Stimulated activated CD8-positive, alpha-beta memory T cell treated with anti-CD3 and anti-CD28 coated beads, Interleukin-7, amount 100 ng/mL, for 1 hour (primary cell): ENCODE results near the gene DIP2C.
"Not testable (repeated sequence)": the region's sequence is repeated elsewhere in the genome, so short reads cannot be mapped to it uniquely, and the experiment has no call there.

Source experiments
- DNase-seq, 2 donors: peaks; one replicate each; pipeline ENCODE4 v3.0.0-alpha.2; 2020; ENCODE audit warnings: low read depth in 2 of 2

Gene DIP2C

DNA sequence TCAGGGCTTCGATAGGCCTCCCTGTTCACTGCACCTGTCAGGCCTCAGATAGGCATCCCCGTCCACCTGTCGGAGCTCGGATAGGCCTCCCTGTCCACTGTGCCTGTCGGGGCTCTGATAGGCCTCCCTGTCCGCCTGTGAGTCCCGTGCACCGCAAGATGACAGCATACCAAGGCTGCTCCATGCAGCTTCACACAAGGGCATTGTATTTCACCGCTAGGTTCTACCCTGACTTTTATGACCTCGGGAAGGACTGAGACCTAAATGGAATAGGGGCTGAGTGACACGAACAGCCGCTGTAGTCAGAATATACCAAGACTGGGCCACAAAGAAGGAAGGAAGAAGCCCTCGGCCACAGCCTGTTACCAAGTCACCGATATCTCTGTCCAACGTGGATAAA is 271.2 kb downstream of the DIP2C start:
- no peak for DNase-seq

DNA sequence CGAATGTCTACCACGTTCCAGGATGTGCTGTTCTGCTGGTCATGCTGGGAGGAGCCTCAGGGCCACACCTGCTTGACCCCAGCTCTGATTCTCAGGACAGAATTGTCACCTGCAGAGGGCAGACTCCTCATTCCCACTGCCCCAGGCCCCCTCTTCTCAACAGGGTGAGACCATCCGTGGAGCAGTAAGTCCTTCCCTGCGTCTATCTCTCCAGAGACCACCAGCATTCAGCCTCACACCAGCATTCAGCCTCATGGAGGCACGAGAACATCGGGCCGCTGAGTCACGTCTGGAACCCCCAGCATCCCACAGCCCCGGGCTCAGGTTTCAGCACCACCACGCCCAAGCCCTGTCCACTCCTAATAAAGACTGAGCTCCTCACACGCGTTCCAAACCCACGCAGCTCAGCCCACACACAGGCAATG is 273.4 kb downstream of the DIP2C start:
- DNase-seq: no peak

DNA sequence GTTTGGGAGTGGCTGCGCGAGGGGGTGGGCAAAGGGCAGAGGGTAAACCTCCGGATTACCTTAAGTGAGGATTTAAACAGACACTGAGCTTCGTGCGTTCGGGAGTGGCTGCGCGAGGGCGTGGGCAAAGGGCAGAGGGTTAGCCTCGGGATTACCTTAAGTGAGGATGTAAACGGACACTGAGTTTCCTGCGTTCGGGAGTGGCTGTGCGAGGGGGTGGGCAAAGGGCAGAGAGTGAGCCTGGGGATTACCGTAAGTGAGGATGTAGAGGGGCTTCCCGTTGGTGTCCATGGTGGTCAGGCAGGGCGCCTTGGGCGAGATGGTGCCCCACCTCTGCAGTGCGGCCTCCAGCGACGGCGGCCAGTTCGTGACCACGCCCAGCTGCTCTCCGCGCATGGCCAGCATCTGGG is 275.8 kb downstream of the DIP2C start:
- no peak for DNase-seq

DNA sequence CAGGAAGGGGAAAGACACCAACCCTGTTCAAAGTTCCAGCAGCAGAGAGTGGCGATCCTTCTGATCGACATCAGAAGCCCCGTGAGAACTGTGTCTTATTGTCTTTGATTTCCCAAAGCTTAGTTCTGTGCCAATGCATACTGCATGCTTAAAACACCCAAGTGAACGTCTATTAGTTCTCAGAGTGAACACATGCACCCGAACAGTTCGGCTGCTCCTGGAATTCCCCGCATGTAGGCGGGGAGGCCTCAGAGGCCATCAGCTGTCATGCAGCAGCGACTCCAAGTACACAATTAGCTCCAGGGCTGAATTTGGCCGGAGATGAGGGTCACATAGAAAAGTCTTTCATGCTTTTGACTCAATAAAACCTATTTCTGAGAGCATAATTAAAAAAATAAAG is 277.4 kb downstream of the DIP2C start:
- DNase-seq: no peak

- DNase-seq: no peak
These were observed 277.9 kb downstream of the DIP2C start for GRCh38 chr10:411603-412002.

GRCh38 chr10:409408-410040 is 279.9 kb downstream of the DIP2C start:
- DNase-seq: no peak

DNA sequence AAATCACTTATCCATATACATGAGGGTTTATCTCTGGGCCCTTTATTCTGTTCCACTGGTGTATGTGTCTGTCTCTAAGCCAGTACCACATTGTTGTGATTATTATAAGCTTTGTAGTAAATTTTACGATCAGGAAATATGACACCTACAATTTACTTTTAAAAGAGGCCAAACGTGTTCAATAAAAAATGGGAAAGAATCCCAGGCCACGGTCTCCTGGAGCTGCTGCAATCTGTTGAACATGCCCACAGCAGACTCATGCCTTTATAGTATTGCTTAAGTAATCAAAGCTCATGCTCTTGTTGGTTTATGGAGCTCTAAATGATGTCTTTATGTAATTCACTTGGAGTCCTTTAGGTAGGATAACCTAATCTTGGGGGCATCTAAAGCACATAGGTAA is 281.2 kb downstream of the DIP2C start:
- no peak for DNase-seq

DNA sequence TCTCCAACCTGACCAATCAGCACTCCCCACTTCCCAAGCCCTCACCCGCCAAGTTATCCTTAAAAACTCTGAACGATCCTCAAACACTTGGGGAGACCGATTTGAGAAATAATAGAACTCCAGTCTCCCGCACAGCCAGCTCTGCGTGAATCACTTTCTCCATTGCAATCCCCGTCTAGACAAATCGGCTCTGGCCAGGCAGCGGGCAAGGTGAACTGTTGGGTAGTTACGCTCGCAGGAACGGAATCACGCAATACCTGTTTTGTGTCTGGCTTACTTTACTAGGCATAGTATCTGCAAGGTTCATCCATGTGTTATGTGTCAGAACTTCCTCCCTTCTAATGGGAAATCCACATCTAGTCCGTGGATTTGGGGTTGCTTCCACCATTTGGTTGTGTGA is 282.5 kb downstream of the DIP2C start:
- DNase-seq: no peak

GRCh38 chr10:405648-406047 is 283.8 kb downstream of the DIP2C start:
- no peak for DNase-seq

- DNase-seq: no peak
These were observed 284.5 kb downstream of the DIP2C start for GRCh38 chr10:404991-405390.

- no peak for DNase-seq
These were observed 285.1 kb downstream of the DIP2C start for GRCh38 chr10:404346-404745.

GRCh38 chr10:398954-399353 is 290.5 kb downstream of the DIP2C start:
- no peak for DNase-seq

DNA sequence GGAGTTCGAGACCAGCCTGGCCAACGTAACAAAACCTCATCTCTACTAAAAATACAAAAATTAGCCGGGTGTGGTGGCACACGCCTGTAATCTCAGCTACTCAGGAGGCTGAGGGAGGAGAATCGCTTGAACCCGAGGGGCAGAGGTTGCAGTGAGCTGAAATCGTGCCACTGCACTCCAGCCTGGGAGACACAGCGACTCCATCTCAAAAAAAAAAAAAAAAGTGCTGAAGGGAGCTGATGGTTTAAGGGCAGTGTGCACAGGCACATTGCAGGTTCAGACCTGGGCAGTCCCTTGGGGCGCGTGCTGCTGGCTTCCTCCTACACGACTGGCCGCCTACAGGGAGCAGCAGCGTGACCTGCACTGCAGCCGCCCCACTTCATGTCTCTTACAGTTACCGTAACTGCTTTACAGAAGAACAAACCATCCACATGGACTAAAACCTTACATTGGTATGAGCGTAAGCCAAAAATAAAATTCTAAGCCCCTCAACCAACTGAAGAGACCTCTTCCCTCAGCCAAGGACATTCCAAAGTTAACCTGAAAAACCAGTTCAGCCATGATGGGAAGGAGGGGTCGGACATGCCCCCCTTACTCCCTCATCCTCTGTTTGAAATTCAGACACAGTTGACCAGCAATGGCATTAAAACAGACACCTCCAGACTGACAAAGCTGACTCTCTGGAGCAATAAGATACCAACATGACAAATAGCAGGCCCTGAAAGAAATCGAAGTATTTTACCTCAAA is 292.0 kb downstream of the DIP2C start:
- DNase-seq: no peak

DNA sequence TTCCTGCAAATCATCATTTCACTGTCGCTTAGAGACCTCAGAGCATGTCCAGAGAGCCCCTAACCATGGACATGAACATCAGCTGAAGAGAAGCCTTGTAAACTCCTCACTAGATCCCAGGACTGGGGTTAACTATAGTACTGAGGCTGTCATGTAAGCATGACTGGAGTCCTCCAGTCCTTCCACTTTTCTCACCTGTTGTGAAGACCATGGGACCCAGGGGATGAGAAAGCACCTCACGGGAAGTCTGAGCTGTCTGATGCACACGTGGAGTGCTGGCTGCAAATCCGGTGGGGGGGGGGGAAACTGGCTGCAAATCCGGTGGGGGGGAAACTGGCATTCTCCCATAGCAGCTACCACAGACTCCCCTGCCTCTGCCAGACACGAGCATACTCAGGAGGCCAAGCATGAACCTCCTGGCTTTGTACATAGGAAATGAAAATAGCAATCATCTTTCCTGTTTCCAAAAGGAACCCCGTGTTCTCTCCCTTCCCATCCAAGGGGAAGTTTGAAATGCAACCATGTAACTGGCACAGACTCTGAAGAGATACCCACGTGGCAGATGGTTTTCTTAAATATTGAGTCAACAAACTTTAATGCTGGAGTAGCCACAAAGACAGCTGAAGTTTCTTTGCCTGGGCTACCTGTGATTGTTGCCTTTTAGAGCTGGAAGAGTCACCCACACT is 292.8 kb downstream of the DIP2C start:
- DNase-seq: no peak

DNA sequence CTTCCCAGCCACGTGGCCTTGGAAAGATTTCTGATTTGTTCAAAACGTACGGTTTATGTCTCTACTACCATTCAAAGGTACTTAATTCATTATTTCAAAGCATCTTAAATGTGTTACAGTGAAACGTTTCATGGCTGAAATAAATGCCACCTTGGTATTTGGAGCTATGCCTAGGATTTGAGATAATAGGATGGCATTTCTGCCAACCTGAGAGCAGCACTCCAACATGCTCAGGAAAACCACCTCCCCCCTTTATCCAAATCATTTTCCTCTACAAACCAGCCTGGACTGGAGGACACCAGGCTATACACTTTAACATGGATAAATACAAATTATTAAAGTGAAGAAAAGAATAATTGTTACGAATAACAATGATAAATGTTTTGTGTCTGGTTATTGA is 293.4 kb downstream of the DIP2C start:
- no peak for DNase-seq

GRCh38 chr10:395665-396064 is 293.8 kb downstream of the DIP2C start:
- no peak for DNase-seq

GRCh38 chr10:394439-395101 is 294.9 kb downstream of the DIP2C start:
- DNase-seq: not testable (repeated sequence)

GRCh38 chr10:393787-394438 is 295.6 kb downstream of the DIP2C start:
- no peak for DNase-seq

DNA sequence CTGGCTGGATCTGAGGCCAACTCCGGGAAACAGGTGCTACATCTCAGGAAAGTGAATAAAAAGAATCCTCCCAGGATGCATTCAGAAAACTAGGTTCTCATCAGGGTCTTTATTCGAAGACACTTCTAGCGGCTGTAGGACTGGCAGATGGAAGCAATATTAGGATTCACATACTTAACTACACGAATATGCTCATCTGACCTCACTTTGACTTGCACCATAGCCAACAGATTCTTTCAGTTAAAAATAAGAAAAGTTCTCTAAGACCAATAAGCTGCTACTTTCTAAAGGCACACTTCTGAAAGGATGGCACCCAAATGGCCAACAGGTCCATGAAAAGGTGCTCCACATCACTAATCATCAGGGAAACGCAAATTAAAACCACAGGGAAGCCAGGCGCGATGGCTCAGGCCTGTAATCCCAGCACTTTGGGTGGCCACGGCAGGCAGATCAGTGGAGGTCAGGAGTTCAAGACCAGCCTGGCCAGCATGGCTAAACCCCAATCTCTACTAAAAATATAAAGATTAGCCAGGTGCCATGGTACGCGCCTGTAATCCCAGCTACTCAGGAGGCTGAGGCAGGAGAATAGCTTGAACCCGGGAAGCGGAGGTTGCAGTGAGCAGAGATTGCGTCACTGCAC is 296.2 kb downstream of the DIP2C start:
- DNase-seq: no peak

- DNase-seq: no peak
These were observed 296.8 kb downstream of the DIP2C start for GRCh38 chr10:392705-393037.

DNA sequence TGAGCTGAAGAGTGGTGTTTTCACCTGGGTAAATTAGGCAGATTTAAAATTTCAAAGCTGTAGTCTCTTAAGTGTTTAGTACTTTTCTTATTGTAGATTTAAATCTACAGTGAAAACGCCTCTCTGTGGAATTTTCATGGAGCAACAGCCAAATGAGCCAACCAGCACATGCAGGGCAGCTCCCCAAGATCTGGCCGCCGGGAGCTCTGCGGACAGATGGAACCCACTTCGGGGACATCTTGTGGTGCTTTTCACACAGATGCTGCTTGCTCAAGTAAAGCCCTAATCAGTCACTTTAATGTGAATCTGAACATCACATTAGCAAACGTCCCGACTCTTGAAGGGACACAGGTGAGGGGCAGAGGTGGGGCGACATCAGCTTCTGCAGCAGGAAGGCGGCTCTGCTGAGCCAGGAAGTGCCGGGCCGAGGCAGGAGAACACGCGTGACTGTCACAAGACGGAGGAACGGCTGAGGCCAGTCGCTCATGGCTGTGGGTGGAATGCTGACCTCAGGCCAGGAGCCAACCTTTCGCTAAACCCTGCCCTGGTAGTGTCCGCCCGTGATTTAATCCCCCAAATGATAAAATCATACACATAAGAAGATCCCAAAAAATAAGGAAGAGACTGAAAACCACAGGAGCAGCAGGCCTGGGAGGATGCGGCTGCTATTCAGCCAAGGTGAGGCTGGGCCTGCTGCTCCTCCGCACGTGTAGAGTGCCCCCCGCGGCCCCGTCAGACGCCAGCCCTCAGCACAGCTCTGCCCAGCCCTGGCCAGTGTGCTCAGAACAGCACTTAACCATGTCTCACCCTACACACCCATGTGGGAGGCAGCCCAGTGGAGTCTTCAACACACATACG is 297.4 kb downstream of the DIP2C start:
- no peak for DNase-seq
